K562 (cell line): ENCODE measurements around the gene SRCIN1. TPM values are rescaled to one million over a fixed set of nuclear protein-coding genes. Genes with fewer than 3 reads are reported as not detected.

Source experiments
- CTBP1 ChIP-seq: fragments of 450-650 bp; IDR thresholded peaks from 2 replicates; pipeline ENCODE4 v1.6.1; 2016; ENCODE audit warnings: borderline replicate concordance
- ERF ChIP-seq: fragments of 450-650 bp; formaldehyde crosslinking; IDR thresholded peaks from 2 replicates; pipeline ENCODE4 v1.4.0; 2020; ENCODE audit warnings: mild to moderate bottlenecking, mixed read lengths
- ETV5 ChIP-seq: sonication (generic); formaldehyde crosslinking; IDR thresholded peaks from 2 replicates; pipeline ENCODE4 v1.4.0; 2020; ENCODE audit warnings: low read depth, mild to moderate bottlenecking, missing genetic modification reagents
- HEY1 ChIP-seq: fragments of 250-450 bp; sonication (Bioruptor Pico); IDR thresholded peaks from 2 replicates; pipeline ENCODE4 v1.5.0; 2020; ENCODE audit warnings: mild to moderate bottlenecking, moderate library complexity, borderline replicate concordance
- ID3 ChIP-seq, 2 experiments: fragments of 250-450 bp in 1 of 2; fragments of 450-650 bp in 1 of 2; sonication (Bioruptor Pico) in 1 of 2; IDR thresholded peaks; 2 replicates each; pipeline versions ENCODE4 v1.6.1 to v1.8.0; 2016 to 2021; ENCODE audit warnings: mild to moderate bottlenecking in 2 of 2, moderate library complexity in 2 of 2, missing compliant biosample characterization in 1 of 2, missing genetic modification characterization in 1 of 2
- KDM4B ChIP-seq, 2 experiments: fragments of 450-650 bp in 1 of 2; sonication (generic) in 1 of 2; IDR thresholded peaks; 2 replicates each; pipeline ENCODE4 v1.6.1; 2016 to 2017; ENCODE audit warnings: borderline replicate concordance in 2 of 2, antibody characterized with exemption in 1 of 2, low read depth in 1 of 2, mild to moderate bottlenecking in 1 of 2
- MCM5 ChIP-seq: fragments of 450-650 bp; IDR thresholded peaks from 2 replicates; pipeline ENCODE4 v1.6.1; 2016; ENCODE audit warnings: low read depth
- MYNN ChIP-seq, 2 experiments: sonication (generic); formaldehyde crosslinking in 1 of 2; IDR thresholded peaks; 2 replicates each; pipeline versions ENCODE4 v1.5.0 to v1.6.1; 2016 to 2020; ENCODE audit warnings: antibody characterized with exemption in 1 of 2, missing genetic modification reagents in 1 of 2
- NFYB ChIP-seq: IDR thresholded peaks from 2 replicates; pipeline ENCODE4 v1.6.1; 2011; ENCODE audit warnings: mild to moderate bottlenecking, moderate library complexity; ENCODE audit not compliant: insufficient read length; ENCODE audit errors: extremely low read depth
- RBM17 ChIP-seq: fragments of 200-400 bp; formaldehyde crosslinking; IDR thresholded peaks from 2 replicates; pipeline ENCODE4 v1.6.1; 2017; ENCODE audit warnings: low read depth, mild to moderate bottlenecking, low read length, borderline replicate concordance
- SETDB1 ChIP-seq: IDR thresholded peaks from one replicate; pipeline ENCODE4 v1.6.1; 2012; ENCODE audit warnings: low read length, control low read depth, inconsistent platforms
- TBP ChIP-seq: optimal IDR thresholded peaks from 2 replicates; pipeline ENCODE3; 2011; ENCODE audit warnings: low read depth, low read length, improper control_type of control experiment
- TCF15 ChIP-seq: fragments of 250-450 bp; sonication (Bioruptor Pico); IDR thresholded peaks from 2 replicates; pipeline ENCODE4 v1.8.0; 2022; ENCODE audit warnings: moderate library complexity, mild to moderate bottlenecking, inconsistent platforms
- WHSC1 ChIP-seq: IDR thresholded peaks from one replicate; pipeline ENCODE4 v1.6.1; 2012; ENCODE audit warnings: low read length, control low read depth, inconsistent platforms
- ZBTB7A ChIP-seq: IDR thresholded peaks from 2 replicates; pipeline ENCODE4 v1.6.1; 2011; ENCODE audit warnings: low read depth, mild to moderate bottlenecking, low read length, moderate library complexity, borderline replicate concordance; ENCODE audit not compliant: control insufficient read depth
- ZNF431 ChIP-seq: sonication (generic); formaldehyde crosslinking; IDR thresholded peaks from 2 replicates; pipeline ENCODE4 v1.8.0; 2022; ENCODE audit warnings: mild to moderate bottlenecking, missing genetic modification reagents
- ZNF551 ChIP-seq: fragments of 250-450 bp; sonication (Bioruptor Pico); IDR thresholded peaks from 2 replicates; pipeline ENCODE4 v1.5.0; 2021; ENCODE audit warnings: mild to moderate bottlenecking, moderate library complexity
- ZNF696 ChIP-seq: fragments of 250-450 bp; sonication (Bioruptor Pico); conservative IDR thresholded peaks from 2 replicates; pipeline ENCODE4 v1.4.0; 2020; ENCODE audit warnings: mild to moderate bottlenecking, moderate library complexity
- polyA plus RNA-seq, 8 experiments: library from polyadenylated mRNA; depleted of rRNA in 4 of 8; stranded (reverse) in 5 of 8; unstranded in 3 of 8; fragments of >200 nt; fragmentation: Nextera tagmentation in 2 of 8; fragmentation: Illumina TruSeq in 1 of 8; extraction: Ambion mirVana in 2 of 8; extraction: Trizol in 1 of 8; gene quantifications; 2 replicates each; pipeline versions ENCODE4 v1.2.1 to v1.2.3, GENCODE V29; 2011 to 2014; ENCODE audit warnings: inconsistent platforms in 1 of 8, missing spikeins in 1 of 8
- total RNA-seq, 7 experiments: library from RNA; depleted of rRNA in 6 of 7; stranded (reverse); fragments of >200 nt in 6 of 7; fragmentation: Illumina TruSeq in 2 of 7; extraction: Trizol in 2 of 7; gene quantifications; 2 replicates each; pipeline versions ENCODE4 v1.2.1 to v1.2.3, GENCODE V29; 2011 to 2021; ENCODE audit warnings: low replicate concordance in 1 of 7
- TF ChIP-seq, protein P1 (sequence below), 2 experiments: fragments of 450-650 bp in 1 of 2; sonication (generic) in 1 of 2; formaldehyde crosslinking in 1 of 2; IDR thresholded peaks; 2 replicates each; pipeline versions ENCODE4 v1.7.1 to v1.9.0; 2016 to 2022; ENCODE audit warnings: inconsistent platforms in 1 of 2, mild to moderate bottlenecking in 1 of 2, missing genetic modification reagents in 1 of 2

SRCIN1 gene
- total and polyA plus RNA-seq, 9 of the 15 experiments (the other 6 are each of a cell fraction or from before 2014, with no cell fraction given) = 0.09 to 0.33 (median 0.13) TPM; not detected in 6

DNA sequence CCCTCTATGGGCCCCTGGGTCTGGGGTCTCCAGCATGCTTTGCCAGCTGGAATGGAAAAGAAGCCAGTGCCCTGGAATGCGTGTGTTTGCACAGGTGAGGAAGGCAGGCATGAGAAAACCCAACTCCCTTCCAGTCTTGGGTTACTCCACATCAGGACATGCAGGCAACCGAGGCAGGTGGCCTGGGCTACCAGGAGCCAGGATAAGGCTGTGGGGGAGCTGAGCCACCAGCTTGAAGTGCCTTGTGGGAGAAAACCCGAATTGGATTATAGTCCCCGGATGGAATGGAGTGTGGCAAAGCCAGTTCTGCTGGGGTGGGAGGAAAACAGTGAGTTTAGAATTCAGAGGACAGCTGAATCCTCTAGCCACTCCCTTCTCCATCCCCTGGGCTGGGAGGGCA, 7.2 kb downstream of the SRCIN1 start (continued):
- TF ChIP-seq ID3 (CRISPR knock-in tag; IDR thresholded peaks at IDR 0.05) (no peak), ID3 (tag; IDR thresholded peaks at IDR 0.05) (no peak), ZNF696 (CRISPR knock-in tag) (no peak), CTBP1 (peak; percentile 78; the same call in 1 of the 2 replicates), ZBTB7A (0 out of 2 replicates have a peak, but pooled peaks have one; percentile 16), HEY1 (CRISPR knock-in tag) (no peak), RBM17 (no peak), KDM4B (IDR thresholded peaks at IDR 0.05; ENCODE audit: borderline replicate concordance in 2 of 2, low read depth in 1 of 2) (no peak), MYNN (IDR thresholded peaks at IDR 0.05) (no peak), MYNN (CRISPR knock-in tag; IDR thresholded peaks at IDR 0.05) (no peak), TBP (peak; percentile 58), MCM5 (no peak), ZNF431 (no peak), NFYB (peak; percentile 35), ERF (CRISPR knock-in tag) (no peak), SETDB1 (no peak), TCF15 (CRISPR knock-in tag) (no peak), WHSC1 (no peak), ZNF551 (CRISPR knock-in tag) (no peak), ETV5 (CRISPR knock-in tag) (no peak)
- TF ChIP-seq, protein P1, sequence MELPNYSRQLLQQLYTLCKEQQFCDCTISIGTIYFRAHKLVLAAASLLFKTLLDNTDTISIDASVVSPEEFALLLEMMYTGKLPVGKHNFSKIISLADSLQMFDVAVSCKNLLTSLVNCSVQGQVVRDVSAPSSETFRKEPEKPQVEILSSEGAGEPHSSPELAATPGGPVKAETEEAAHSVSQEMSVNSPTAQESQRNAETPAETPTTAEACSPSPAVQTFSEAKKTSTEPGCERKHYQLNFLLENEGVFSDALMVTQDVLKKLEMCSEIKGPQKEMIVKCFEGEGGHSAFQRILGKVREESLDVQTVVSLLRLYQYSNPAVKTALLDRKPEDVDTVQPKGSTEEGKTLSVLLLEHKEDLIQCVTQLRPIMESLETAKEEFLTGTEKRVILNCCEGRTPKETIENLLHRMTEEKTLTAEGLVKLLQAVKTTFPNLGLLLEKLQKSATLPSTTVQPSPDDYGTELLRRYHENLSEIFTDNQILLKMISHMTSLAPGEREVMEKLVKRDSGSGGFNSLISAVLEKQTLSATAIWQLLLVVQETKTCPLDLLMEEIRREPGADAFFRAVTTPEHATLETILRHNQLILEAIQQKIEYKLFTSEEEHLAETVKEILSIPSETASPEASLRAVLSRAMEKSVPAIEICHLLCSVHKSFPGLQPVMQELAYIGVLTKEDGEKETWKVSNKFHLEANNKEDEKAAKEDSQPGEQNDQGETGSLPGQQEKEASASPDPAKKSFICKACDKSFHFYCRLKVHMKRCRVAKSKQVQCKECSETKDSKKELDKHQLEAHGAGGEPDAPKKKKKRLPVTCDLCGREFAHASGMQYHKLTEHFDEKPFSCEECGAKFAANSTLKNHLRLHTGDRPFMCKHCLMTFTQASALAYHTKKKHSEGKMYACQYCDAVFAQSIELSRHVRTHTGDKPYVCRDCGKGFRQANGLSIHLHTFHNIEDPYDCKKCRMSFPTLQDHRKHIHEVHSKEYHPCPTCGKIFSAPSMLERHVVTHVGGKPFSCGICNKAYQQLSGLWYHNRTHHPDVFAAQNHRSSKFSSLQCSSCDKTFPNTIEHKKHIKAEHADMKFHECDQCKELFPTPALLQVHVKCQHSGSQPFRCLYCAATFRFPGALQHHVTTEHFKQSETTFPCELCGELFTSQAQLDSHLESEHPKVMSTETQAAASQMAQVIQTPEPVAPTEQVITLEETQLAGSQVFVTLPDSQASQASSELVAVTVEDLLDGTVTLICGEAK (IDR thresholded peaks at IDR 0.05) = peak; percentile 72
- TF ChIP-seq, protein P1 (CRISPR knock-in tag; IDR thresholded peaks at IDR 0.05) = no peak
